ENCODE data around the gene CHEK2.
A peak's percentile ranks its signal among the peaks of the same experiment; 100 is the strongest.

Gene CHEK2

GRCh38 chr22:28750471-28750881 is 8.9 kb upstream of the CHEK2 start:
- H3K79me2 ChIP-seq (ENCODE audit: low read length): no peaks in the 10 kb centered on the region
- H3F3A ChIP-seq (ENCODE audit: insufficient read depth, low read length): peaks cover 10% of the 10 kb centered on the region
- no peak overlapping the region for H3K4me3 ChIP-seq (ENCODE audit: low read length)
- H3K27me3 ChIP-seq (replicated peaks; ENCODE audit: insufficient read depth, low read length): no peaks in the 10 kb centered on the region
- no peaks in the 10 kb centered on the region for H3K9me2 ChIP-seq (replicated peaks; ENCODE audit: insufficient read depth, low read length)
- H3K4me2 ChIP-seq (ENCODE audit: low read depth, low read length): no peak overlapping the region
- no peak overlapping the region for H3K27ac ChIP-seq (ENCODE audit: low read length)
- DNase-seq: no peak
- no peak overlapping the region for H3K9ac ChIP-seq (ENCODE audit: low read length)
- no peaks in the 10 kb centered on the region for H4K20me1 ChIP-seq (ENCODE audit: insufficient read depth, low read length)
- H2AFZ ChIP-seq (ENCODE audit: low read length): no peak overlapping the region
- peaks cover 9% of the 10 kb centered on the region for H3K4me1 ChIP-seq (ENCODE audit: low read length)
- H3K36me3 ChIP-seq (replicated peaks; ENCODE audit: insufficient read depth, low read length): no peaks in the 10 kb centered on the region; the same call in 1 of the 2 replicates
- H3K9me3 ChIP-seq (replicated peaks; ENCODE audit: insufficient read depth, low read length): no peaks in the 10 kb centered on the region
- TF ChIP-seq EZH2phosphoT487 (IDR thresholded peaks at IDR 0.05; ENCODE audit: low read length): no peak
- no peak for TF ChIP-seq EZH2 (optimal IDR thresholded peaks at IDR 0.05; ENCODE audit: low read depth, low read length)
- no peak for TF ChIP-seq CTCF (IDR thresholded peaks at IDR 0.05; ENCODE audit: low read length)

- H3K4me3 ChIP-seq (ENCODE audit: low read length): no peak overlapping the region
- peaks cover 4% of the 10 kb centered on the region; the same call in 1 of the 2 replicates for H3K36me3 ChIP-seq (replicated peaks; ENCODE audit: insufficient read depth, low read length)
- H3K9ac ChIP-seq (ENCODE audit: low read length): no peak overlapping the region
- no peaks in the 10 kb centered on the region for H4K20me1 ChIP-seq (ENCODE audit: insufficient read depth, low read length)
- no peak for DNase-seq
- no peaks in the 10 kb centered on the region for H3K9me3 ChIP-seq (replicated peaks; ENCODE audit: insufficient read depth, low read length)
- no peaks in the 10 kb centered on the region for H3K9me2 ChIP-seq (replicated peaks; ENCODE audit: insufficient read depth, low read length)
- no peak overlapping the region for H2AFZ ChIP-seq (ENCODE audit: low read length)
- H3K27me3 ChIP-seq (replicated peaks; ENCODE audit: insufficient read depth, low read length): no peaks in the 10 kb centered on the region
- peaks cover 47% of the 10 kb centered on the region for H3K79me2 ChIP-seq (ENCODE audit: low read length)
- H3K4me2 ChIP-seq (ENCODE audit: low read depth, low read length): no peak overlapping the region
- no peak for TF ChIP-seq EZH2 (optimal IDR thresholded peaks at IDR 0.05; ENCODE audit: low read depth, low read length)
- TF ChIP-seq EZH2phosphoT487 (IDR thresholded peaks at IDR 0.05; ENCODE audit: low read length): no peak
- TF ChIP-seq CTCF (IDR thresholded peaks at IDR 0.05; ENCODE audit: low read length): no peak
- no peak overlapping the region for H3K27ac ChIP-seq (ENCODE audit: low read length)
- H3F3A ChIP-seq (ENCODE audit: insufficient read depth, low read length): peaks cover 8% of the 10 kb centered on the region; the same call in 1 of the 2 replicates
- peaks cover 13% of the 10 kb centered on the region for H3K4me1 ChIP-seq (ENCODE audit: low read length)
Measured at GRCh38 chr22:28743852-28744251, 2.2 kb upstream of the CHEK2 start.

GRCh38 chr22:28742562-28742962 is 942 bp upstream of the CHEK2 start:
- peaks cover 10% of the 10 kb centered on the region; the same call in 1 of the 2 replicates for H3K4me1 ChIP-seq (ENCODE audit: low read length)
- TF ChIP-seq EZH2 (optimal IDR thresholded peaks at IDR 0.05; ENCODE audit: low read depth, low read length) (no peak), EZH2phosphoT487 (IDR thresholded peaks at IDR 0.05; ENCODE audit: low read length) (no peak), CTCF (IDR thresholded peaks at IDR 0.05; ENCODE audit: low read length) (no peak)

More at GRCh38 chr22:28742562-28742962, 942 bp upstream of the CHEK2 start:
- Histone ChIP-seq H3K36me3 (replicated peaks; ENCODE audit: insufficient read depth, low read length) (0 out of 2 replicates have a peak, but pooled peaks cover 4% of the 10 kb centered on the region), H3F3A (ENCODE audit: insufficient read depth, low read length) (peaks cover 4% of the 10 kb centered on the region; the same call in 1 of the 2 replicates), H3K4me3 (ENCODE audit: low read length) (peak overlapping the region; percentile 99), H3K9me3 (replicated peaks; ENCODE audit: insufficient read depth, low read length) (no peaks in the 10 kb centered on the region), H3K79me2 (ENCODE audit: low read length) (peaks cover 60% of the 10 kb centered on the region), H3K4me2 (ENCODE audit: low read depth, low read length) (peak overlapping the region; percentile 79), H3K9me2 (replicated peaks; ENCODE audit: insufficient read depth, low read length) (no peaks in the 10 kb centered on the region), H4K20me1 (ENCODE audit: insufficient read depth, low read length) (no peaks in the 10 kb centered on the region), H2AFZ (ENCODE audit: low read length) (peak overlapping the region; percentile 99), H3K27ac (ENCODE audit: low read length) (peak overlapping the region; percentile 83; the same call in 1 of the 2 replicates), H3K27me3 (replicated peaks; ENCODE audit: insufficient read depth, low read length) (no peaks in the 10 kb centered on the region), H3K9ac (ENCODE audit: low read length) (peak overlapping the region; percentile 93; the same call in 1 of the 2 replicates)
- DNase-seq: no peak
